ENCODE measurements around the gene FCF1.

FCF1 gene

DNA sequence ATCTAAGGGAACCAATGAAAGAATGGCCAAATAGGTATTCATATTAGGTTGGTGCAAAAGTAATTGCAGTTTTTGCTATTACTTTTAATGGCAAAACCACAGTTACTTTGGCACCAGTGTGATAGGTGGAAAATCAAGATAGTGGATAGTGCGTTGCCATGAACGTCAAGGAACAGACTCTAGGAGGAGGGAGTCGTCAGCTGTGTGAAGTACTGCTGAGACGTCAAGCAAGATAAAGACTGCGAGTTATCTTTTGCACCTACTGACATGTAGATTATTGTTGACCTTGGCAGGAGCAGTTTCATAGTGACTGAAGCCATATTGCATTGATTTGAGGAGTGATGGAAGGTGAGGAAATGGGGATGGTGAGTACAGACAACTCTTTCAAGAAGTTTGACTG is 58.5 kb downstream of the FCF1 start:
- DNase-seq (ENCODE audit: low read depth) = no peak

DNA sequence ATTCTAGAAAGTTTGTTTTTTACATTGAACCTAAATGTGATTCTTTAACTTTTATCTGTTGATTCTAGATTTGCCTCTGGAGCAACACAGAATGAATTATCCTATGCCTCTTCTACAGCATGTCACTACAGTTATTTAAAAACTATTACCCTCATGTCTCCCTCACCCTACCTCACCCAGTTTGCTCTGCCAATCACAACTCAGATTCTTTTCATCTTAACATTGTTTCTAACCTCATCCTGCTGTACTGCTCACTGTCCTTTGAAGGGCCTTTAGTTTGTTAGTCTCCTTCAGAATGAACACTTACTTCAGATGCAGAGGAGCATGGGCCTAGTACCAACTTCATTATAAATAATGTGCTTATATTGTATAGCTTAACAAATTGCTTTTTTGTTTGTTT is 71.7 kb downstream of the FCF1 start:
- no peak for DNase-seq (ENCODE audit: low read depth)

DNA sequence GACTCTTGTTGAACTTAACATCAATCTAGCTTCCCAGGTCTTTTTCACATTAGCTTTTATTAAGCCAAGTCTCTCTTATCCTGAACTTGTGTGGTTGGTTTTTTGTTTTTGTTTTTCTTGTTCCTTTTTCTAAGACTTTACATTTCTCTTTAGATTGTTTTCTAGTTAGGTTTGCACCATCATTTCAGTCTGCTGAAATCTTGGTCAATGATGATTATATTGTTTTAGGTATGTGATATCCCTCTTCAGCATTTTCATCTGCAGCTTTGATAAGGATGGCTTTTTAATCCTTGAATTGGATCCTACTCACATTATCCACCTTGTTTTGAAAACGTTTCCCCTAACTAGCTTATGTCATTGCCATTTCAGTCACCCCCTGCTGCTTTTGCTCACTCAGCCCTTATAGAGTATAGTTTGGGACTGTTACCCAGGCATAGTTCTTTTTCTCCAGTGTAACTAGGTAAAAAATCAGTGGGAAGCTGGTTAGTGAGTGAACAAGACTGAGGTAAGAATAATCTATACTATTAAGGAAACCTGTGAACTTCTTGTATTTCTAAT is 72.2 kb downstream of the FCF1 start:
- DNase-seq (ENCODE audit: low read depth) = no peak

DNA sequence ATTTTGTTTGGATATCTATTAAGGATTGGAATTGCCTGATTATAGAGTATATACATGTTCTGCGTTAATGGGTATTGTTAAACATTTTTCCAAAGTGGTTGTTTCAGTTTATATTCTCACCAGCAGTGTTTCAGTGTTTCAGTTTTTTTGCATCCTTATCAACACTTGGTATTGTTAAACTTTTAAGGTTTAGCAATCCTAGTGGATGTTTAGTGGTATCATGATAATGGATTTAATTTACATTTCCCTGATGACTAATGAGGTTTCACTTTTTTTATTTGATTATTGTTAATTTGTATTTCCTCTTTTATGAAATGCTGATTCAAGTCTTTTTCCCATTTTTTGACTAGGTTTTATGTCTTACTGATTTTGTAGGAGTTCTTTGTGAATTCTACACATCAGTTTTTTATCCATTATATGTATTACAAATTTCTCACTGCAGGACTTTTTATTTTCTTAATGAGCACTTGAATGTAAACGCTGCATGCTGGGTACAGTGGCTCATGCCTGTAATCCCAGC is 73.9 kb downstream of the FCF1 start:
- DNase-seq (ENCODE audit: low read depth) = no peak
